GM18502 (cell line): ENCODE measurements around the gene KCTD14.

ENCODE experiments used
- ATAC-seq: cut with Tn5 transposase; IDR thresholded peaks from one replicate; pipeline ENCODE4 v1.9.1; 2021; ENCODE audit warnings: mild to moderate bottlenecking; ENCODE audit not compliant: unreplicated experiment, poor library complexity

Gene KCTD14

DNA sequence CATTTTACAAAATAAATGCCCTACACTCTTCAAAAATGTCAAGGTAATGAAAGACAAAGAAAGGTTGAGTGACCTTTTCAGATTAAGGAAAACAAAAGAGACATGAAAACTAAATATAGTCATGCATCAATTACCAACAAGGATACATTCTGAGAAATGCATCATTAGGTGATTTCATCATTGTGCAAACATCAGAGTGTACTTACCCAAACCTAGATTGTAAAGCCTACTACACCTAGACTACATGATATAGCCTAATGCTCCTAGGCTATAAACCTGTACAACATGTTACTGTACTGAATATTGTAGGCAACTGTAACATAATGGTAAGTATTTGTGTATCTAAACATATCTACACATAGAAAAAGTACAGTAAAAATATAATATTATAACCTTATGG lies 55.3 kb downstream of the KCTD14 start:
- no peak for ATAC-seq

DNA sequence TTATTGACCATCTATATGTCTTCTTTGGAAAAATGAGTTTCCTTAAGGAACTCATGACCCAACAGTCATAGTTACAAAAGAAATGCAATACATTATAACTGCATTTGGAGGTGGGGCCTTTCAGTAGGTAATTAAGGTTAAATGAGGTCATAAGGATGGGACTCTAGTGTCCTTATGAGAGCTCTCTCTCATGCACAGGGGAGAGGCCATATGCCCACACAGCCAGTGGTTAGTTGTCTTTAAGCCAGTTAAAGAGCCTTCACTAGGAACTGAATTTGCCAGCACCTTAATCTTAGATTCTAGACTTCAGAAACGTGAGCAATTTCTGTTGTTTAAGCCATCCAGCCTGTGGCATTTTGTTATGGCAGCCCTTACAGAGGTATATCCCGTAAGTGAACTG lies 56.0 kb downstream of the KCTD14 start:
- ATAC-seq: no peak

GRCh38 chr11:77966338-77966737 lies 56.7 kb downstream of the KCTD14 start:
- no peak for ATAC-seq
